ENCODE data around the gene NSRP1.
"Not testable (repeated sequence)": the region's sequence is repeated elsewhere in the genome, so short reads cannot be mapped to it uniquely, and the experiment has no call there.

The NSRP1 gene

GRCh38 chr17:30197416-30197815, 80.8 kb downstream of the NSRP1 start:
- Histone ChIP-seq H3K4me1 (ENCODE audit: insufficient read depth, low read length, poor library complexity, severe bottlenecking) (no peaks in the 10 kb centered on the region), H3K36me3 (ENCODE audit: insufficient read depth, low read length) (no peaks in the 10 kb centered on the region), H3K27me3 (ENCODE audit: insufficient read depth, low read length, poor library complexity, severe bottlenecking) (no peaks in the 10 kb centered on the region), H4K20me1 (ENCODE audit: insufficient read depth, low read length, poor library complexity, severe bottlenecking) (no peaks in the 10 kb centered on the region), H3K9me3 (ENCODE audit: insufficient read depth, low read depth, low read length) (no peaks in the 10 kb centered on the region), H3K9ac (ENCODE audit: low read depth, low read length, poor library complexity, severe bottlenecking) (no peak overlapping the region), H3K9me2 (replicated peaks; ENCODE audit: low read depth, low read length) (no peaks in the 10 kb centered on the region), H3K79me2 (ENCODE audit: insufficient read depth, low read length) (no peaks in the 10 kb centered on the region), H2AFZ (ENCODE audit: low read length) (no peak overlapping the region), H3K4me2 (ENCODE audit: low read depth, low read length, poor library complexity, severe bottlenecking) (no peak overlapping the region), H3K4me3 (ENCODE audit: low read length, poor library complexity, severe bottlenecking) (no peak overlapping the region), H3F3A (ENCODE audit: low read depth) (no peaks in the 10 kb centered on the region)
- TF ChIP-seq CTCF (conservative IDR thresholded peaks at IDR 0.05; ENCODE audit: low read length) = no peak
- no peak for TF ChIP-seq EZH2phosphoT487 (IDR thresholded peaks at IDR 0.05; ENCODE audit: borderline replicate concordance)

- Histone ChIP-seq H3K9ac (ENCODE audit: low read depth, low read length, poor library complexity, severe bottlenecking) (no peak overlapping the region), H3K4me2 (ENCODE audit: low read depth, low read length, poor library complexity, severe bottlenecking) (no peak overlapping the region), H3K4me3 (ENCODE audit: low read length, poor library complexity, severe bottlenecking) (no peak overlapping the region), H3K36me3 (ENCODE audit: insufficient read depth, low read length) (no peaks in the 10 kb centered on the region), H3K9me2 (replicated peaks; ENCODE audit: low read depth, low read length) (no peaks in the 10 kb centered on the region), H2AFZ (ENCODE audit: low read length) (no peak overlapping the region), H3K27me3 (ENCODE audit: insufficient read depth, low read length, poor library complexity, severe bottlenecking) (no peaks in the 10 kb centered on the region), H3K4me1 (ENCODE audit: insufficient read depth, low read length, poor library complexity, severe bottlenecking) (no peaks in the 10 kb centered on the region), H3K79me2 (ENCODE audit: insufficient read depth, low read length) (no peaks in the 10 kb centered on the region), H3F3A (ENCODE audit: low read depth) (no peaks in the 10 kb centered on the region), H3K9me3 (ENCODE audit: insufficient read depth, low read depth, low read length) (no peaks in the 10 kb centered on the region), H4K20me1 (ENCODE audit: insufficient read depth, low read length, poor library complexity, severe bottlenecking) (no peaks in the 10 kb centered on the region)
- TF ChIP-seq CTCF (conservative IDR thresholded peaks at IDR 0.05; ENCODE audit: low read length) (no peak), EZH2phosphoT487 (IDR thresholded peaks at IDR 0.05; ENCODE audit: borderline replicate concordance) (no peak)
Observed at GRCh38 chr17:30199600-30199999, 83.0 kb downstream of the NSRP1 start.

GRCh38 chr17:30200106-30200505, 83.5 kb downstream of the NSRP1 start:
- Histone ChIP-seq H3K27me3 (ENCODE audit: insufficient read depth, low read length, poor library complexity, severe bottlenecking) (no peaks in the 10 kb centered on the region), H2AFZ (ENCODE audit: low read length) (no peak overlapping the region), H3K9me2 (replicated peaks; ENCODE audit: low read depth, low read length) (no peaks in the 10 kb centered on the region), H3K36me3 (ENCODE audit: insufficient read depth, low read length) (no peaks in the 10 kb centered on the region), H3K4me2 (ENCODE audit: low read depth, low read length, poor library complexity, severe bottlenecking) (no peak overlapping the region), H3F3A (ENCODE audit: low read depth) (no peaks in the 10 kb centered on the region), H4K20me1 (ENCODE audit: insufficient read depth, low read length, poor library complexity, severe bottlenecking) (no peaks in the 10 kb centered on the region), H3K9ac (ENCODE audit: low read depth, low read length, poor library complexity, severe bottlenecking) (no peak overlapping the region), H3K4me3 (ENCODE audit: low read length, poor library complexity, severe bottlenecking) (no peak overlapping the region), H3K4me1 (ENCODE audit: insufficient read depth, low read length, poor library complexity, severe bottlenecking) (no peaks in the 10 kb centered on the region), H3K9me3 (ENCODE audit: insufficient read depth, low read depth, low read length) (no peaks in the 10 kb centered on the region), H3K79me2 (ENCODE audit: insufficient read depth, low read length) (no peaks in the 10 kb centered on the region)
- TF ChIP-seq EZH2phosphoT487 (IDR thresholded peaks at IDR 0.05; ENCODE audit: borderline replicate concordance) = no peak
- TF ChIP-seq CTCF (conservative IDR thresholded peaks at IDR 0.05; ENCODE audit: low read length) = no peak

DNA sequence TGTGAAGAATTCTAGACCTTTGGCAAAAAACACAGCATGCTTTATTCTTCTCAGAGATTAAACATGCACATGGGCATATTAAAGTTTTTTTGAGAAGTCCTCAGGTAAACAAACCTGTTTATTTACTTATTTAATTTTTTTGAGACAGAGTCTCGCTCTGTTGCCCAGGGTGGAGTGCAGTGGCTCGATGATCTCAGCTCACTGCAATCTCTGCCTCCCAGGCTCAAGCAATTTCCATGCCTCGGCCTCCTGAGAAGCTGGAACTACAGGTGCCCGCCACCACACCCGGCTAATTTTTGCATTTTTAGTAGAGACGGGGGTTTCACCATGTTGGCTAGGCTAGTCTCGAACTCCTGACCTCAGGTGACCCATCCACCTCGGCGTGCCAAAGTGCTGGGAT, 84.0 kb downstream of the NSRP1 start:
- not testable (repeated sequence) for H3K9me2 ChIP-seq (replicated peaks; ENCODE audit: low read depth, low read length); H3F3A ChIP-seq (ENCODE audit: low read depth); H3K4me1 ChIP-seq (ENCODE audit: insufficient read depth, low read length, poor library complexity, severe bottlenecking); H3K9me3 ChIP-seq (ENCODE audit: insufficient read depth, low read depth, low read length); H3K27me3 ChIP-seq (ENCODE audit: insufficient read depth, low read length, poor library complexity, severe bottlenecking); H3K4me2 ChIP-seq (ENCODE audit: low read depth, low read length, poor library complexity, severe bottlenecking); H3K4me3 ChIP-seq (ENCODE audit: low read length, poor library complexity, severe bottlenecking); H4K20me1 ChIP-seq (ENCODE audit: insufficient read depth, low read length, poor library complexity, severe bottlenecking); H2AFZ ChIP-seq (ENCODE audit: low read length); H3K36me3 ChIP-seq (ENCODE audit: insufficient read depth, low read length); H3K9ac ChIP-seq (ENCODE audit: low read depth, low read length, poor library complexity, severe bottlenecking); H3K79me2 ChIP-seq (ENCODE audit: insufficient read depth, low read length)

Data from Loucy (cell line).